OCI-LY3 (cell line): ENCODE measurements around the gene TTC21B.

Experiments used
- EZH2phosphoT487 ChIP-seq: fragments of 200-600 bp; shearing (Covaris generic); IDR thresholded peaks from 2 replicates; pipeline ENCODE4 v1.6.1; 2018; ENCODE audit warnings: antibody characterized with exemption, mixed run types, low read depth
- TF ChIP-seq, protein P1 (sequence below): fragments of 200-600, 300-600 bp; sonication (generic); IDR thresholded peaks from 2 replicates; pipeline ENCODE4 v1.5.1; 2014; ENCODE audit warnings: antibody characterized with exemption, low read length, low read depth

DNA sequence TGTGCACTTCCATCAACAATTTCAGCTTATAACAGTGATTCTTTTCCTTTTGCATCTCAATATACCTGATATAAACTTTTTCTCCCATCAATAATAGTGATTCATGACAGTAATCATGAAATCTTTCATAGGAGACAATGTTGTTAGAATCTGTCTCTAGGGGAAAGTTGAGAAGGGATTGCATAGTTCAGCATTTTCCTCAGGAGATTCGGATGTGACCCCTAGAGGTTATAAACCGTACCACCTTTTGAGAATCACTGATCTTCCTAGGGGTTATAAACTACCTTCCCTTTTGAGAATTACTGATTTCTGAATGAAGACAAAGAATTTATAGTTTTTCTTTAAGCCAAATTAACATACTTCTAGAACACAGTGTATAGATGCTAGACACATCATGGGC is 106.6 kb downstream of the TTC21B start:
- TF ChIP-seq, protein P1, sequence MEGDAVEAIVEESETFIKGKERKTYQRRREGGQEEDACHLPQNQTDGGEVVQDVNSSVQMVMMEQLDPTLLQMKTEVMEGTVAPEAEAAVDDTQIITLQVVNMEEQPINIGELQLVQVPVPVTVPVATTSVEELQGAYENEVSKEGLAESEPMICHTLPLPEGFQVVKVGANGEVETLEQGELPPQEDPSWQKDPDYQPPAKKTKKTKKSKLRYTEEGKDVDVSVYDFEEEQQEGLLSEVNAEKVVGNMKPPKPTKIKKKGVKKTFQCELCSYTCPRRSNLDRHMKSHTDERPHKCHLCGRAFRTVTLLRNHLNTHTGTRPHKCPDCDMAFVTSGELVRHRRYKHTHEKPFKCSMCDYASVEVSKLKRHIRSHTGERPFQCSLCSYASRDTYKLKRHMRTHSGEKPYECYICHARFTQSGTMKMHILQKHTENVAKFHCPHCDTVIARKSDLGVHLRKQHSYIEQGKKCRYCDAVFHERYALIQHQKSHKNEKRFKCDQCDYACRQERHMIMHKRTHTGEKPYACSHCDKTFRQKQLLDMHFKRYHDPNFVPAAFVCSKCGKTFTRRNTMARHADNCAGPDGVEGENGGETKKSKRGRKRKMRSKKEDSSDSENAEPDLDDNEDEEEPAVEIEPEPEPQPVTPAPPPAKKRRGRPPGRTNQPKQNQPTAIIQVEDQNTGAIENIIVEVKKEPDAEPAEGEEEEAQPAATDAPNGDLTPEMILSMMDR, result peak; percentile 41
- TF ChIP-seq EZH2phosphoT487, result no peak
